H1 (cell line): ENCODE results near the gene WSCD1. TPM values are rescaled to one million over a fixed set of nuclear protein-coding genes. Genes with fewer than 3 reads are reported as not detected.

ENCODE experiments used
- RFX5 ChIP-seq: IDR thresholded peaks from 2 replicates; pipeline ENCODE4 v1.6.1; 2011; ENCODE audit warnings: low read depth, low read length, improper control_type of control experiment, borderline replicate concordance
- SAP30 ChIP-seq: fragments of 300-600 bp; sonication (generic); IDR thresholded peaks from 2 replicates; pipeline ENCODE4 v1.7.1; 2012; ENCODE audit warnings: low read length, moderate library complexity, mild to moderate bottlenecking, inconsistent platforms; ENCODE audit not compliant: insufficient read depth, insufficient replicate concordance
- USF2 ChIP-seq: IDR thresholded peaks from 2 replicates; pipeline ENCODE4 v1.6.1; 2011; ENCODE audit warnings: low read length, improper control_type of control experiment
- polyA plus RNA-seq, 7 experiments: library from polyadenylated mRNA; depleted of rRNA in 3 of 7; stranded (reverse) in 5 of 7; unstranded in 2 of 7; fragments of >200 nt in 5 of 7; fragments of 200-250 nt in 2 of 7; gene quantifications; 1 replicate in 5 of 7; 2 replicates in 1 of 7; 4 replicates in 1 of 7; pipeline versions ENCODE4 v1.2.1 to v1.2.3, GENCODE V29; 2011 to 2013; ENCODE audit warnings: missing spikeins in 2 of 7, mixed read lengths in 2 of 7
- total RNA-seq: library from RNA; stranded (reverse); fragmentation: NEBNext Ultra II Directional; extraction: Animal tissue kit (Norgen Biotek cat#: 25700); gene quantifications from 2 replicates; pipeline ENCODE4 v1.2.1, GENCODE V29; 2021

WSCD1 gene
- total and polyA plus RNA-seq, 2 of the 8 experiments (the other 6 are each of a cell fraction or from before 2014, with no cell fraction given): 21.9 to 39.0 TPM

- no peak for TF ChIP-seq USF2
- TF ChIP-seq SAP30: no peak
- TF ChIP-seq RFX5: no peak
Measured at GRCh38 chr17:6066183-6066948, 3.8 kb upstream of the WSCD1 start (continued).
